ENCODE measurements around the gene THRA. TPM values are rescaled to one million over a fixed set of nuclear protein-coding genes. Genes with fewer than 3 reads are reported as not detected.

The THRA gene
- total and polyA plus RNA-seq, 2 donors (not counting 3 experiments of a cell fraction or from before 2014, with no cell fraction given) = 17.4 to 29.6 TPM

DNA sequence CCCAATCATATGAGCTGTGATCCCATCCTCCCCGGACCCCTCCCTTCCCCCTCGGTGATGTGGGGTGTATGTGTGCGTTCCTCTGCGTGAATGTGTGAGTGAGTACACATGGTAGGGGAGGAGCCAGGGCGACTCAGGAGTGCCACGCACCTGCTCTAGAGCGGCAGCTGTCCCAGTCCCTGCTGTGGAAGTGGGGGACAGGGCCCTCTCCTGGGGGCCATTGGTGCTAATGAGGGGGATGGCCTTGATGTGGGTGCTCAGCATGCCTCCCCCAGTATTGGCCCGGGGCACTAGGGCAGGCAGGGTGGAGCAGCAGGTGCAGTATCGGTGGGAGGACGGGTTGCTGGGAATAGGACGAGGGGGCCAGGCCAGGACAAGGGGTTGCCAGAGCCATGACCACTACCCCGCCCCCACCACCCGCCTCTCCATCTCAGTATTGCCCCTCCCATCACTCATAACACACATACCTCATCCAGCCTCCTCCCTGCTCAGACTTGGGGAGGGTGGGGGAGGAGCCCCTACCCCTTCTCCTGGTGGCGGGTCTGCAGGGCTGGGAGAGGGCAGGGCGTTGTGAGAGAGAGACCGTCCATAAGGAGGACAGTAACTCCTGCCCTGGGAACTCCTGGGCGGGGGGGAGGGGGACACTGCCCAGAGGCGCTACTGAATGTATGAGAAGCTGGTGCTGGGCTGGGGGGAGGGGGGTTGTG is 29.1 kb downstream of the THRA start:
- H4K20me1 ChIP-seq (replicated peaks; ENCODE audit: control insufficient read depth, extremely low read depth, insufficient read depth, low read length) = no peaks in the 10 kb centered on the region
- dilution Hi-C loops (cut with MboI; ENCODE audit: extremely low pct_ligation_motif_present, low sequenced_read_pairs) (no loop called here), intact Hi-C loops (cut with micrococcal nuclease) (no loop called here)
- H3K36me3 ChIP-seq (ENCODE audit: control insufficient read depth in 2 of 2, extremely low read depth in 1 of 2, insufficient read depth in 2 of 2, low read length in 2 of 2) = peaks cover 0 to 44% of the 10 kb centered on the region in 2 experiments
- H3K9ac ChIP-seq (replicated peaks; ENCODE audit: extremely low read depth, insufficient read depth, low read length) = no peak overlapping the region
- no peaks in the 10 kb centered on the region for H3K79me2 ChIP-seq (ENCODE audit: control insufficient read depth, insufficient read depth, low read length)
- H3K4me1 ChIP-seq (ENCODE audit: control insufficient read depth, extremely low read depth, insufficient read depth, low read length) = peaks cover 5% of the 10 kb centered on the region
- no peak overlapping the region for H3K4me2 ChIP-seq (ENCODE audit: insufficient read depth, low read length)
- ChIA-PET CTCF (interaction anchor here (2.1 kb wide), 1 partner anchor 16 kb away, joined by 10 read pairs; no protein-coding TSS in a partner anchor), POLR2A (no interaction called here)
- DNase-seq (ENCODE audit: low read depth, low spot score) = no peak
- no peak overlapping the region for H3K27ac ChIP-seq (ENCODE audit: insufficient read depth, low read depth, low read length)
- H3K9me1 ChIP-seq (replicated peaks; ENCODE audit: control insufficient read depth, extremely low read depth, insufficient read depth, low read length) = no peaks in the 10 kb centered on the region
- no peak for FAIRE-seq
- H3K9me3 ChIP-seq (replicated peaks; ENCODE audit: control insufficient read depth, insufficient read depth, low read length) = no peaks in the 10 kb centered on the region
- H3K4me3 ChIP-seq (replicated peaks in 1 of 3; ENCODE audit: insufficient read depth in 1 of 3, low read depth in 1 of 3, low read length in 3 of 3) = no peak overlapping the region
- no TSS peak for BruUV-seq (replicated peaks)
- no peaks in the 10 kb centered on the region for H3K27me3 ChIP-seq (ENCODE audit: control insufficient read depth in 2 of 2, insufficient read depth in 2 of 2, low read length in 2 of 2)
- TF ChIP-seq POLR2AphosphoS5 (IDR thresholded peaks at IDR 0.05; ENCODE audit: insufficient read depth, low read depth, low read length) (no peak), POLR2A (IDR thresholded peaks at IDR 0.05; ENCODE audit: low read depth, low read length) (no peak), EZH2 (IDR thresholded peaks at IDR 0.05; ENCODE audit: borderline replicate concordance, low read depth, low read length, severe bottlenecking) (no peak), GATA2 (IDR thresholded peaks at IDR 0.05; ENCODE audit: insufficient read depth, insufficient read length, low read depth, low read length) (no peak), MAX (IDR thresholded peaks at IDR 0.05; ENCODE audit: insufficient read depth, insufficient read length) (no peak), FOS (IDR thresholded peaks at IDR 0.05; ENCODE audit: borderline replicate concordance, insufficient read depth, low read length) (no peak), JUN (IDR thresholded peaks at IDR 0.05; ENCODE audit: borderline replicate concordance, insufficient read depth, insufficient read length, low read depth) (no peak), MYC (IDR thresholded peaks at IDR 0.05; ENCODE audit: low read depth, low read length) (no peak)
- TF ChIP-seq, protein P1, sequence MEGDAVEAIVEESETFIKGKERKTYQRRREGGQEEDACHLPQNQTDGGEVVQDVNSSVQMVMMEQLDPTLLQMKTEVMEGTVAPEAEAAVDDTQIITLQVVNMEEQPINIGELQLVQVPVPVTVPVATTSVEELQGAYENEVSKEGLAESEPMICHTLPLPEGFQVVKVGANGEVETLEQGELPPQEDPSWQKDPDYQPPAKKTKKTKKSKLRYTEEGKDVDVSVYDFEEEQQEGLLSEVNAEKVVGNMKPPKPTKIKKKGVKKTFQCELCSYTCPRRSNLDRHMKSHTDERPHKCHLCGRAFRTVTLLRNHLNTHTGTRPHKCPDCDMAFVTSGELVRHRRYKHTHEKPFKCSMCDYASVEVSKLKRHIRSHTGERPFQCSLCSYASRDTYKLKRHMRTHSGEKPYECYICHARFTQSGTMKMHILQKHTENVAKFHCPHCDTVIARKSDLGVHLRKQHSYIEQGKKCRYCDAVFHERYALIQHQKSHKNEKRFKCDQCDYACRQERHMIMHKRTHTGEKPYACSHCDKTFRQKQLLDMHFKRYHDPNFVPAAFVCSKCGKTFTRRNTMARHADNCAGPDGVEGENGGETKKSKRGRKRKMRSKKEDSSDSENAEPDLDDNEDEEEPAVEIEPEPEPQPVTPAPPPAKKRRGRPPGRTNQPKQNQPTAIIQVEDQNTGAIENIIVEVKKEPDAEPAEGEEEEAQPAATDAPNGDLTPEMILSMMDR (IDR thresholded peaks at IDR 0.05; ENCODE audit: extremely low read depth in 1 of 2, insufficient read depth in 1 of 2, low read depth in 1 of 2, low read length in 2 of 2) = no peak
- H2AFZ ChIP-seq (ENCODE audit: low read depth, low read length) = no peak overlapping the region

All from endothelial cell of umbilical vein (primary cell).